Measurements from ENCODE around the gene TCF4.

GRCh38 chr18:55400081-55400480 lies 187.9 kb downstream of the TCF4 start:
- no peak for TF ChIP-seq CTCF (conservative IDR thresholded peaks at IDR 0.05; ENCODE audit: low read depth, low read length)
- TF ChIP-seq EZH2 (IDR thresholded peaks at IDR 0.05; ENCODE audit: borderline replicate concordance, low read depth, low read length, poor library complexity, severe bottlenecking), result no peak

Data from A673 (cell line).